ENCODE measurements around the gene RPS21.

DNA sequence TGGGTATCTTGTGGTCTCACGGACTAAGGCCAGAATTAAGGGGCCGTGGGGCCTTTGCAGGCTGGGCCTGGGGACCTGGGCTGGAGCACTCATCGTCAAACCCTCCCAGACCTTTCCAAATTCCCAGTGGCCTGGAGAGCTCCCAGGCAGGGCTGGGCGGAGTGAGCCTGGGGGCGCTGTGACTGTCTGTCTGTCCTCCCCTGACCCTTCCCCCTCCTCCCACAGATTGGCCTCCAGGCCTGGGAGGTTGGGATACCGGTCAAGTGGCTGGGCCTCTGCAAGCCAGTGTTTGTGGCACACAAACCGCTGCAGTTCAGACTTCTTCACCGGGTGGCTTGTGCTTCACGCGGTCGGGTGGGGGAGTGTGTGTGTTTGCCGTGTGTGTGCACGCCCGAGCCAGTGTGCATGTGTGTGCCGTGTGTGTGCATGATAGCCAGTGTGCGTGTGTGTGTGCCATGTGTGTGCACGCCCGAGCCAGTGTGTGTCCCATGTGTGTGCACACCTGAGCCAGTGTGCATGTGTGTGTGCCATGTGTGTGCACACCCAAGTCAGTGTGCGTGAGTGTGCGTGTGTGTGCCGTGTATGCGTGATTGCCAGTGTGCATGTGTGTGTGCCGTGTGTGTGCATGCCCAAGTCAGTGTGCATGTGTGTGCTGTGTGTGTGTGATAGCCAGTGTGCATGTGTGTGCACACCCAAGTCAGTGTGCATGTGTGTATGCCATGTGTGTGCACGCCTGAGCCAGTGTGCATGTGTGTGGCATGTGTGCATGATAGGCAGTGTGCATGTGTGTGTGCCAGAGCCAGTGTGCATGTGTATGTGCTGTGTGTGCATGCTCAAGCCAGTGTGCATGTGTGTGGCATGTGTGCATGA is 34.2 kb downstream of the RPS21 start:
- no peak for TF ChIP-seq TAF1 (conservative IDR thresholded peaks at IDR 0.05)
- TF ChIP-seq, protein P1, sequence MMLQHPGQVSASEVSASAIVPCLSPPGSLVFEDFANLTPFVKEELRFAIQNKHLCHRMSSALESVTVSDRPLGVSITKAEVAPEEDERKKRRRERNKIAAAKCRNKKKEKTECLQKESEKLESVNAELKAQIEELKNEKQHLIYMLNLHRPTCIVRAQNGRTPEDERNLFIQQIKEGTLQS (IDR thresholded peaks at IDR 0.05): no peak
- TF ChIP-seq, protein P2, sequence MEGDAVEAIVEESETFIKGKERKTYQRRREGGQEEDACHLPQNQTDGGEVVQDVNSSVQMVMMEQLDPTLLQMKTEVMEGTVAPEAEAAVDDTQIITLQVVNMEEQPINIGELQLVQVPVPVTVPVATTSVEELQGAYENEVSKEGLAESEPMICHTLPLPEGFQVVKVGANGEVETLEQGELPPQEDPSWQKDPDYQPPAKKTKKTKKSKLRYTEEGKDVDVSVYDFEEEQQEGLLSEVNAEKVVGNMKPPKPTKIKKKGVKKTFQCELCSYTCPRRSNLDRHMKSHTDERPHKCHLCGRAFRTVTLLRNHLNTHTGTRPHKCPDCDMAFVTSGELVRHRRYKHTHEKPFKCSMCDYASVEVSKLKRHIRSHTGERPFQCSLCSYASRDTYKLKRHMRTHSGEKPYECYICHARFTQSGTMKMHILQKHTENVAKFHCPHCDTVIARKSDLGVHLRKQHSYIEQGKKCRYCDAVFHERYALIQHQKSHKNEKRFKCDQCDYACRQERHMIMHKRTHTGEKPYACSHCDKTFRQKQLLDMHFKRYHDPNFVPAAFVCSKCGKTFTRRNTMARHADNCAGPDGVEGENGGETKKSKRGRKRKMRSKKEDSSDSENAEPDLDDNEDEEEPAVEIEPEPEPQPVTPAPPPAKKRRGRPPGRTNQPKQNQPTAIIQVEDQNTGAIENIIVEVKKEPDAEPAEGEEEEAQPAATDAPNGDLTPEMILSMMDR (IDR thresholded peaks at IDR 0.05; ENCODE audit: low read depth, low read length, missing input control): no peak
- TF ChIP-seq JUND (IDR thresholded peaks at IDR 0.05): no peak
- TF ChIP-seq, protein P3, sequence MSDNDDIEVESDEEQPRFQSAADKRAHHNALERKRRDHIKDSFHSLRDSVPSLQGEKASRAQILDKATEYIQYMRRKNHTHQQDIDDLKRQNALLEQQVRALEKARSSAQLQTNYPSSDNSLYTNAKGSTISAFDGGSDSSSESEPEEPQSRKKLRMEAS (IDR thresholded peaks at IDR 0.05): no peak
- no peak for TF ChIP-seq RXRA (IDR thresholded peaks at IDR 0.05)
- no peak for TF ChIP-seq SP1 (IDR thresholded peaks at IDR 0.05)
- TF ChIP-seq GABPA (IDR thresholded peaks at IDR 0.05 in 1 of 2, conservative IDR thresholded peaks at IDR 0.05 in 1 of 2): no peak
- no peak for TF ChIP-seq RAD21 (IDR thresholded peaks at IDR 0.05)
- TF ChIP-seq EGR1 (IDR thresholded peaks at IDR 0.05; ENCODE audit: low read depth in 2 of 2): no peak
- TF ChIP-seq ZBTB33 (IDR thresholded peaks at IDR 0.05): no peak
- TF ChIP-seq YY1 (IDR thresholded peaks at IDR 0.05): no peak
- TF ChIP-seq REST (IDR thresholded peaks at IDR 0.05): no peak

All from liver (tissue), 3 donors.